ENCODE measurements around the gene AFAP1L1. TPM values are rescaled to one million over a fixed set of nuclear protein-coding genes. Genes with fewer than 3 reads are reported as not detected.
"Not testable (repeated sequence)": the region's sequence is repeated elsewhere in the genome, so short reads cannot be mapped to it uniquely, and the experiment has no call there.

Gene AFAP1L1
- total RNA-seq, 2 donors from 2014 or later, result 0.33 to 0.95 TPM

DNA sequence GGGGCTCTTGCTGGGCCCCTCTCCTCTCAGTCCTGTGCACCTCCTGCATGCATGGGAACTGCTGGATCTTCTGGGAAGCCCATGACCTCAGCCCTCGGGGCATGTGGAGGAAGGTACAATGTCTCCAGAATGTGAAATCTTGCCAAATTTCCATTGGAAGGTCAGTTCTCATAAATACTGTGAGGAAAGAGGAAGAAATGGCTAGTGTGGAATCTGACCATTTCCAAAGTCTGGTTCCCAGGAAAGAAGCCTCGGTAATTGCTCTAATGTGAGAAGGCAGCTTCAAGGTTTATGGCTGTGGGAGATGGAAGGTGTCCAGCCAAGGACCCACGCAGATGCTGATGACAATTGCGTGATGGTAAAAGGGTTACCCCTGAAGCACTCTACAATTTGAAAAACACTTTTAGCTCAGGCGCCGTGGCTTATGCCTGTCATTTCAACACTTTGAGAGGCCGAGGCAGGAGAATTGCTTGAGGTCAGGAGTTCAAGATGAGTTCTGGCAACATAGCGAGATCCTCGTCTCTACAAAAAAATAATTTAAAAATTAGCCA, 115.5 kb downstream of the AFAP1L1 start:
- ATAC-seq, result no peak
- H3K27ac Mint-ChIP-seq, result no peak overlapping the region
- H3K9me3 Mint-ChIP-seq, result no peaks in the 10 kb centered on the region
- H3K4me3 Mint-ChIP-seq, result no peak overlapping the region
- no peaks in the 10 kb centered on the region for H3K27me3 Mint-ChIP-seq
- H3K4me1 Mint-ChIP-seq (ENCODE audit: low read depth in 2 of 2), result no peaks in the 10 kb centered on the region
- DNase-seq (ENCODE audit: low spot score), result peak; percentile 55
- H3K36me3 Mint-ChIP-seq, result no peaks in the 10 kb centered on the region

DNA sequence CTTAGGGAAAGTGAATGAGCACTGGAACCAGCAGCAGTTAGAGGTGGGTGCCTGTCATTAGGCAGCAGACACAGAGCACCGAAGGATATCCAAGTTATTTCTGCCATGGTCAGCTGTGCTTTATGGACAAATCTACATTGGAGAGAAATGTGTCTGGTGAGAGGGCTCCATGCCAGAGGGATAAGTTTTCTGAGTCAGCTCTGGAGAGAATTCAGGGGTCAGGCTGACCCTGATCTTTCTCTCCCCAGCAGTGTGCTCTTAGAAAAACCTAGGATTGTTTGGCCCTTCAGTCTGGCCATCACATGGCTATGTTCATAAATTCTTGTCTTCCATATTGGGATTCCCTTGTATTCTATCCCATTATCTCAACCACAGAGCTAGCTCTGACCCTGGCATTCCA, 116.3 kb downstream of the AFAP1L1 start:
- Mint-ChIP-seq H3K4me3 (no peak overlapping the region), H3K9me3 (no peaks in the 10 kb centered on the region), H3K27me3 (no peaks in the 10 kb centered on the region), H3K4me1 (ENCODE audit: low read depth in 2 of 2) (no peaks in the 10 kb centered on the region), H3K36me3 (no peaks in the 10 kb centered on the region), H3K27ac (no peak overlapping the region)
- ATAC-seq (no peak), DNase-seq (ENCODE audit: low spot score) (no peak)

DNA sequence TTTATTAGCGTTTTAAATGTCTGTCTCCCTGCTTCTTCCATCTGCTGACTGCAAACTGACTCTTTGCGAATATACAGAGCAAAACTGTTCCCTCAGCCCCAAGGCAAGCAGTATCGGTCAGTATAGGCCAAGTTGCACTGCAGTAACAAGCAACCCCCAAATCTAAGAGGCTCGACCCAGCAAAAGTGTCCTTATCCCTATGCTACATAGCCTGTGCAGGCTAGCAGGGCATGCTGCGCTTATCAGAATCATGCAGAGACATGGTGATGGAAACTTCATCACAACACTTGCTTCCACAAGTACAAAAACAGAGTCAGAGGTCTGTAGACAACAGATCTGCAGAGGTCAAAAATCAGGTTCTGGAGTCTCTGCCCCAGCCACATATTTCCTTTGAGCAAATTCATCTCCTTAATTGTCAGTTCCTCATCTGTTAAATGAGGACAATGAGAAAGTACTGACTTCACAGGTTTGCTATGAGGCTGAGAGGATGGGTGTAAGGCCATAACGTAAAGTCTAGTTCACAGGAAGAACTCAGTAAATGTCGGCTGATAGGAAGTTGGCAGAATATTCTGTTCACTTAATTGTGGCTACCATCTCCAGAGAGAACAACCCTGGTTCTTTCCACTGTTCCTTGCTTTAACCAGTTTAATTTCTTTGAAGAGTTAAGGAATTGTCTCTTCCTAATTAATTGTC, 117.0 kb downstream of the AFAP1L1 start:
- Mint-ChIP-seq H3K4me3 (no peak overlapping the region), H3K9me3 (no peaks in the 10 kb centered on the region), H3K36me3 (no peaks in the 10 kb centered on the region), H3K4me1 (ENCODE audit: low read depth in 2 of 2) (no peaks in the 10 kb centered on the region), H3K27ac (no peak overlapping the region), H3K27me3 (peaks cover 0 to 2% of the 10 kb centered on the region in 2 donors)
- no peak for DNase-seq (ENCODE audit: low spot score)
- no peak for ATAC-seq

DNA sequence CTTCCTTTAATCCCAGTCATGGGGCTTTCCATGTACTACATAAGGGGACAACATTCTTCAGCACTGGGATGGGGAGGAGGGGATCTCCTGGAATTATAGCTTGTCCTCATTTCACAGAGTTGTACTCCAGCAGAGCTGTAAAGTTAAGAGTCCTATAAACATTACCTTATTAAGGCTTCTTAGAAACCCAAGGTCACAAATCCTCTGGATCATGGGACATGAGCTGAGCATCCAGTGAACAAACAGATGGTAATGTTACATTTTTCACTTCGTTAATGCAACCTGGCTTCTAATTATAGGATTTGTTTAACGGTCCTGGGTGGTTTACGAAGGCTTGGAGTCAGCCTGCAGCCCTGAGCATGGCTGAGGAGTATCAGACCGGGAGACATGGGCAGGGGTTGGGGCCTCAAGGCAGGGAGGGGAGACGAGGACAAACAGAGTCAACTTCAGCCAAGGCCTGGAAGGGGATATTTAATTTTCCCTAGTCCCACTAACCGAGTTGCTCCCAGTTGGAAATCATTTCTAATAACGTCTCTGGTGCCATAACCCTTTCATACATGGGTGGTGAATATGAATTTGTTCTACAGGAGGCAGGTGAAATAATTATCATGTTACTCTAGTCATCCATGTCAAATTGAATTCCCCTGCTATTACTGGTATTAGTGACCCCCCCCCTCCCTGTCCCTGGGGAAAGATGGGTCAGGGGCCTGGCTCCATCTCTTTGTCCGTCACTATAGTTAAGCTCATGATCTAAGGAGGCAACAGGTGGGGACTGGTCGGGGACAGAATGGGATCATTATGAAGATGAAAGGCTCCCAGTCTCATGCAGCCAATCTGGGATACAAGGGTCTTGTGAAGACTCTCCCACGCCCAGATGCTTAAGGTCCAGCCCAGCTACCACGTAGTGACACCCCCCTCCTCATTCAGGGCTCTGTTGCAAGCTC, 118.2 kb downstream of the AFAP1L1 start:
- Mint-ChIP-seq H3K9me3 (no peaks in the 10 kb centered on the region), H3K4me3 (no peak overlapping the region), H3K27ac (no peak overlapping the region), H3K36me3 (no peaks in the 10 kb centered on the region), H3K27me3 (peaks cover 0 to 2% of the 10 kb centered on the region in 2 donors), H3K4me1 (ENCODE audit: low read depth in 2 of 2) (no peaks in the 10 kb centered on the region)
- ATAC-seq (no peak), DNase-seq (ENCODE audit: low spot score) (no peak)

DNA sequence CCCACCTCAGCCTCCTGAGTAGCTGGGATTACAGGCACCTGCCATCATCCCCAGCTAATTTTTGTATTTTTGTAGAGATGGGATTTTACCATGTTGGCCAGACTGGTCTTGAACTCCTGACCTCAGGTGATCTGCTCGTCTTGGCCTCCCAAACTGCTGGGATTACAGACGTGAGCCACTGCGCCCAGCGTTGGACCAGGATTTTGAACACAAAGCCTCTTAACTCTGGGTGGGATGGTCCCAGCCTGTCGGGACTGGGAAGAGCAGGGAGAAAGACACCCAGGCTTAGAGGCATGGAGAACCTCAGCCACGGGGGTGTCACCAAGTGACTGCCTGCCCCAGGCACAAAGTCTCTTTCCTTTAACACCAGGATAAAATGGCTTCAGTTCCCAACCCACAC, 119.4 kb downstream of the AFAP1L1 start:
- ATAC-seq, H3K27me3 Mint-ChIP-seq, H3K4me3 Mint-ChIP-seq: not testable (repeated sequence)

More for the DNA sequence above, 119.4 kb downstream of the AFAP1L1 start:
- not testable (repeated sequence) for H3K27ac Mint-ChIP-seq; H3K9me3 Mint-ChIP-seq; H3K36me3 Mint-ChIP-seq; DNase-seq (ENCODE audit: low spot score); H3K4me1 Mint-ChIP-seq (ENCODE audit: low read depth in 2 of 2)

Other genes with a start within 250 kb of the AFAP1L1 start
- not detected for gene SH3TC2, start 208.8 kb upstream of the AFAP1L1 start, total RNA-seq
- gene ABLIM3, start 130.4 kb upstream of the AFAP1L1 start, total RNA-seq, result not detected
- 10 to 100 TPM; 23.6 to 36.8 TPM for gene GRPEL2, start 73.6 kb downstream of the AFAP1L1 start, total RNA-seq
- 10 to 100 TPM; 13.1 to 31.6 TPM for gene PCYOX1L, start 86.2 kb downstream of the AFAP1L1 start, total RNA-seq
- gene IL17B, start 107.4 kb downstream of the AFAP1L1 start, total RNA-seq, result not detected

Measured in natural killer cell treated with Interleukin-12 subunit alpha and Interleukin-12 subunit beta and Interleukin-15 and Interleukin-18, amount 100 ng/mL, for 72 hours (primary cell).